ENCODE results near the gene BEST1.

BEST1 gene

GRCh38 chr11:61918938-61919704, 31.0 kb upstream of the BEST1 start:
- DNase-seq (ENCODE audit: low read depth), result no peak
- TF ChIP-seq CTCF (IDR thresholded peaks at IDR 0.05; ENCODE audit: low read depth, low read length, missing control alignments), result no peak
- no peak overlapping the region for H3K4me3 ChIP-seq (ENCODE audit: low read depth, low read length)
- in situ Hi-C loops (cut with HindIII; ENCODE audit: low sequenced_read_pairs), result no loop called here

GRCh38 chr11:61919705-61920631, 30.2 kb upstream of the BEST1 start:
- no peak for TF ChIP-seq CTCF (IDR thresholded peaks at IDR 0.05; ENCODE audit: low read depth, low read length, missing control alignments)
- in situ Hi-C loops (cut with HindIII; ENCODE audit: low sequenced_read_pairs), result loop anchor here (10.0 kb wide), 1 partner anchor 105 kb away; the partner anchor contains the start of gene FADS1
- no peak for DNase-seq (ENCODE audit: low read depth)
- H3K4me3 ChIP-seq (ENCODE audit: low read depth, low read length), result no peak overlapping the region

- no peak for TF ChIP-seq CTCF (IDR thresholded peaks at IDR 0.05; ENCODE audit: low read depth, low read length, missing control alignments)
- no peak for DNase-seq (ENCODE audit: low read depth)
- in situ Hi-C loops (cut with HindIII; ENCODE audit: low sequenced_read_pairs), result loop anchor here (10.0 kb wide), 1 partner anchor 107 kb away; the partner anchor contains the start of gene FADS1
- no peak overlapping the region for H3K4me3 ChIP-seq (ENCODE audit: low read depth, low read length)
These were observed 28.7 kb upstream of the BEST1 start for GRCh38 chr11:61921446-61921845.

- in situ Hi-C loops (cut with HindIII; ENCODE audit: low sequenced_read_pairs), result loop anchor here (10.0 kb wide), 1 partner anchor 108 kb away; the partner anchor contains the start of gene FADS1
- no peak overlapping the region for H3K4me3 ChIP-seq (ENCODE audit: low read depth, low read length)
- no peak for TF ChIP-seq CTCF (IDR thresholded peaks at IDR 0.05; ENCODE audit: low read depth, low read length, missing control alignments)
- DNase-seq (ENCODE audit: low read depth), result no peak
These were observed 27.6 kb upstream of the BEST1 start for GRCh38 chr11:61922539-61922938.

GRCh38 chr11:61923166-61924063, 26.7 kb upstream of the BEST1 start:
- no peak for TF ChIP-seq CTCF (IDR thresholded peaks at IDR 0.05; ENCODE audit: low read depth, low read length, missing control alignments)
- in situ Hi-C loops (cut with HindIII; ENCODE audit: low sequenced_read_pairs), result loop anchor here (10.0 kb wide), 1 partner anchor 109 kb away; the partner anchor contains the start of gene FADS1
- H3K4me3 ChIP-seq (ENCODE audit: low read depth, low read length), result no peak overlapping the region
- no peak for DNase-seq (ENCODE audit: low read depth)
